Mucosa of descending colon (tissue), 3 donors: ENCODE measurements around the gene ANKRD13B. TPM values are rescaled to one million over a fixed set of nuclear protein-coding genes. Genes with fewer than 3 reads are reported as not detected.
"Not testable (repeated sequence)": the region's sequence is repeated elsewhere in the genome, so short reads cannot be mapped to it uniquely, and the experiment has no call there.

ENCODE experiments used
- ATAC-seq: fragments of 200-7000 bp; cut with Tn5 transposase; one replicate; pipeline ENCODE4 v1.9.1; 2020; ENCODE audit warnings: mild to moderate bottlenecking, moderate library complexity
- DNase-seq, 3 donors: peaks; one replicate each; pipeline ENCODE4 v3.0.0-alpha.2; 2020
- H3K36me3 ChIP-seq: fragments of 200-600 bp; one replicate; pipeline ENCODE4 v1.8.0; 2021; ENCODE audit warnings: low read depth, mild to moderate bottlenecking
- H3K4me1 ChIP-seq: fragments of 200-600 bp; one replicate; pipeline ENCODE4 v1.8.0; 2021; ENCODE audit warnings: low read depth, mild to moderate bottlenecking
- H3K4me3 ChIP-seq: fragments of 200-600 bp; one replicate; pipeline ENCODE4 v1.8.0; 2021; ENCODE audit warnings: mild to moderate bottlenecking
- H3K9me3 ChIP-seq: fragments of 200-600 bp; one replicate; pipeline ENCODE4 v1.8.0; 2021; ENCODE audit warnings: mild to moderate bottlenecking
- intact Hi-C, 2 donors: fragments of 100-400 bp; cut with DNase I in 1 of 2; cut with micrococcal nuclease in 1 of 2; formaldehyde crosslinking; loops; one replicate each; pipeline versions ENCODE4 v1.11.0 to v1.11.1; 2022; cut with DNase I, micrococcal nuclease
- total RNA-seq, 3 donors: library from RNA; stranded (reverse); fragmentation: NEBNext Ultra II Directional in 2 of 3; extraction: Animal tissue kit (Norgen Biotek cat#: 25700) in 2 of 3; gene quantifications; one replicate each; pipeline versions ENCODE4 v1.2.1 to v1.2.4, GENCODE V29; 2021 to 2023
- TF ChIP-seq, protein P1 (sequence below): fragments of 200-600 bp; IDR thresholded peaks from one replicate; pipeline ENCODE4 v1.8.0; 2022; ENCODE audit warnings: antibody characterized with exemption, mild to moderate bottlenecking
- donor health status: DM: no; HTN: no; CAD: no; lungs with moderate emphysema.
- donor health status: DM: no; HTN: no; CAD: no.
- donor health status: DM: no; HTN: yes; CAD: no.

ANKRD13B gene
- total RNA-seq, 3 donors from 2014 or later = 2.2 to 11.2 (median 3.3) TPM

DNA sequence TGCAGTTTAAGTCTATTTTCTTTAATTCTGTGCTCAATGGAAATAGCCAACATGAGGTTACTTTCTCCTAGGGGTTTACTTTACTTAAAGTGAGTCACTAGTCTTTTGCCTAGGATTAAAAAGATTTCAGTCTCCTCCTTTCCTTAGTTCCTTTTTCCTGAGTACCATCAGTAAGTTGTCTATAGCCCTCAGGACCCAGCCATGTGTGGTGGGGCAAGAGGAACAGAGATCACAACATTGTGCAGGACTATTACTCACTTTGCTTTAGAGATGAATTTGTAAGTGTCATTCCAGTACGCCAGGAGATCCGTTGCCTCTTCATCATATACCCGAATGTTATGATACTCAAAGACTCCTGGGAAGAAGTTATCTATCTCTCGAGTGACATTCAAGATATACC lies 57.5 kb downstream of the ANKRD13B start:
- peaks cover 4% of the 10 kb centered on the region for H3K36me3 ChIP-seq
- ATAC-seq (no peak), DNase-seq (no peak)
- intact Hi-C loops = no loop called here
- no peak overlapping the region for H3K4me3 ChIP-seq
- H3K9me3 ChIP-seq = no peaks in the 10 kb centered on the region
- no peaks in the 10 kb centered on the region for H3K4me1 ChIP-seq
- TF ChIP-seq, protein P1, sequence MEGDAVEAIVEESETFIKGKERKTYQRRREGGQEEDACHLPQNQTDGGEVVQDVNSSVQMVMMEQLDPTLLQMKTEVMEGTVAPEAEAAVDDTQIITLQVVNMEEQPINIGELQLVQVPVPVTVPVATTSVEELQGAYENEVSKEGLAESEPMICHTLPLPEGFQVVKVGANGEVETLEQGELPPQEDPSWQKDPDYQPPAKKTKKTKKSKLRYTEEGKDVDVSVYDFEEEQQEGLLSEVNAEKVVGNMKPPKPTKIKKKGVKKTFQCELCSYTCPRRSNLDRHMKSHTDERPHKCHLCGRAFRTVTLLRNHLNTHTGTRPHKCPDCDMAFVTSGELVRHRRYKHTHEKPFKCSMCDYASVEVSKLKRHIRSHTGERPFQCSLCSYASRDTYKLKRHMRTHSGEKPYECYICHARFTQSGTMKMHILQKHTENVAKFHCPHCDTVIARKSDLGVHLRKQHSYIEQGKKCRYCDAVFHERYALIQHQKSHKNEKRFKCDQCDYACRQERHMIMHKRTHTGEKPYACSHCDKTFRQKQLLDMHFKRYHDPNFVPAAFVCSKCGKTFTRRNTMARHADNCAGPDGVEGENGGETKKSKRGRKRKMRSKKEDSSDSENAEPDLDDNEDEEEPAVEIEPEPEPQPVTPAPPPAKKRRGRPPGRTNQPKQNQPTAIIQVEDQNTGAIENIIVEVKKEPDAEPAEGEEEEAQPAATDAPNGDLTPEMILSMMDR = no peak

DNA sequence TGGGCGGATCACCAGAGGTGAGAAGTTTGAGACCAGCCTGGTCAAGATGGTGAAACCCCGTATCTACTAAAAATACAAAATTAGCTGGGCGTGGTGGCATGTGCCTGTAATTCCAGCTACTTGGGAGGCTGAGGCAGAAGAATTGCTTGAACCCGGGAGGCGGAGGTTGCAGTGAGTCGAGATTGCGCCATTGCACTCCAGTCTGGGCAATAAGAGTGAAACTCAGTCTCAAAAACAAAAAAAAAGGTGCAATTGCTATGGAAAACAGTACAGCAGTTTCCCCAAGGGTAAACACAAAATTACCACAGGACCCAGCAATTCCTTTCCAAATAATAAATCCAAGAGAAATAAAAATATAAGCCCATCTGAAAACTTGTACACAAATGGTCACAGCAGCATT lies 59.0 kb downstream of the ANKRD13B start:
- intact Hi-C loops, H3K36me3 ChIP-seq, H3K9me3 ChIP-seq, DNase-seq, H3K4me1 ChIP-seq, ATAC-seq, H3K4me3 ChIP-seq: not testable (repeated sequence)

DNA sequence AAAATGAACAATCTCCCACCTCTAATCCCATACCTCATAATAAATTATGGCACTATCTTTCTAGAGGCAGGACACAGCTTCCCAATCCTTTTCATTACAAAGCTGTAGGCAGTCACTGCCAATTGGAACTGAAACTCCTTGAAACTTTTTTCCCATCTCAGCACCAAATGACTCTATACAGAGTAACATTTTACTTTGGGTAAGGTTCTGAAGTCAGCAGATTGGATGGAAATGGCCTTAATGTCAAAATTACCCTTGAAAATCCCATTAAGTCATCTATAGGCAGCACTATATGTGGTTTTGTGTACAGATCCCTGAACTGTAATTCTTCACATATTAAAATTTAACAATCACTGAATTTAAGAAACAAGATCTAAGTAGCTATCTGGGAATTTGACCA lies 60.0 kb downstream of the ANKRD13B start:
- ATAC-seq (no peak), DNase-seq (no peak)
- TF ChIP-seq, protein P1 = no peak
- H3K4me3 ChIP-seq = no peak overlapping the region
- intact Hi-C loops = no loop called here
- H3K9me3 ChIP-seq = no peaks in the 10 kb centered on the region
- H3K4me1 ChIP-seq = no peaks in the 10 kb centered on the region
- peaks cover 4% of the 10 kb centered on the region for H3K36me3 ChIP-seq

DNA sequence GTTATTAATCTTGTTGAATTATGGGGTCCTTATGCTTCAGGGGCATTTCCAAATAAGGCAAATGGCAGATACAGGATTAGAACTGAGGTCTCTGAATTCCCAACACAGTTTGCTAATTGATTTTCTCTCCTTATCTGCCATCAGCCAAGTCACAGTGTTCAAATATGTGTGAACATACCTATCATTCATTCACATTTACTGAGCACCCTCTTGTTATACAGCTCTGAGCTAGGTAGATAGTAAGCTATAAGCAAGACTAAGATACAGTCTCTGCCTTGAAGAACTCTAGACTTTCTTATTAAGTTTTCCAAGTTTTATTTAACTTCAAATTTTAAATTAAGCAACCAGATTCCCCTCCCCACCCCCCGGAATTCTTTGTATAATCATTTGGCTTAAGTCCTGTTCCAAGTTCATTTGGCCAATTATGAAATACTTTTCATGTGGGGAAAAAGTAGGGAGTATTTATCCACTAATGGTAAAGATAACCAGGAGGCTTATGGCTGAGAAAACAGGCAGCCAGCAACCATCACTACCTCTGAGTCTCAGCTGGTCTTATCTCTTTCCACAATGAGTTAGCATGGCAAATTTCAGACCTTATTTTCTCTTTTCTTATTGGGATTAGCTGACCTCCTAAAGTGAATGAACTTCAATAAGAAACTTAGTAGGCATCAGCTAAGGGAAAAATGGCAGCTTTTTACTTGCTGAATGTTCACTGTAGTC lies 61.2 kb downstream of the ANKRD13B start:
- no peak for DNase-seq
- TF ChIP-seq, protein P1 = no peak
- no peaks in the 10 kb centered on the region for H3K4me1 ChIP-seq
- H3K9me3 ChIP-seq = no peaks in the 10 kb centered on the region
- ATAC-seq = no peak
- no peak overlapping the region for H3K4me3 ChIP-seq
- intact Hi-C loops = no loop called here
- peaks cover 4% of the 10 kb centered on the region for H3K36me3 ChIP-seq

DNA sequence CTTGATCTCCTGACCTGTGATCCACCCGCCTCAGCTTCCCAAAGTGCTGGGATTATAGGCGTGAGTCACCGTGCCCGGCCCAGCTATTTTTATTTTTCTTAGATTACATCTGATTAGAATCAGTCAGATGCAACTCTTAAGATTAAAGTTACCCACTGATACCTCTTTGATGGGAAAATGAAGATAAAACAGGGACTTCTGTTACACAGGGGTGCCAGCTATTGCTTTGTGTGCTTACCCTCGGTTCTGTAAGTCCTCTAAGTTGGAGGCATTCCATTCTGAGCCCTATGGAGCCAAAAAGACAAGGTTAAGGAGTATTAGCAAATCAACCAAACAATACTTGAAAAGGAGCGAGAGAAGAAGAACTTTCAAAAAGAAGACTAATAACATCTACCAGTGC lies 62.4 kb downstream of the ANKRD13B start:
- H3K4me1 ChIP-seq = no peaks in the 10 kb centered on the region
- peaks cover 4% of the 10 kb centered on the region for H3K36me3 ChIP-seq
- H3K4me3 ChIP-seq = no peak overlapping the region
- TF ChIP-seq, protein P1 = no peak
- no peaks in the 10 kb centered on the region for H3K9me3 ChIP-seq
- ATAC-seq = no peak
- intact Hi-C loops = no loop called here
- no peak for DNase-seq

DNA sequence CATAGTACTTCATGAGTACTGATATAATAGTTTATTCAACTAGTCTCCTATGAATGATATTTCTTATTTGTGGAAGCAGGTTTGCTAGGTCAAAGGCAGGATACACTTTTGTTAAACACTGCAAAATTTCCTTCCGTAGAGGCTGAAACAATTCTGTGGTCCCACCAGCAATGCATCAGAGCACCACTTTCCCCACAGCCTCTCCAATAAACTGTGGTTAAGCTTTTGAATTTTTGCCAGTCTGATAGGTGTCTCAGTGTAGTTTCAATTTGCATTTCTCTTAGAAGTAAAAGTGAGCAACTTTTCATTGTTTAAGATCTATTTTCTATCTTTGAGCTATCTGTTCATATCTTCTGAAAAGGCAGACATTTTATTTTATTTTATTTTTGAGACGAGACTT lies 66.2 kb downstream of the ANKRD13B start:
- no peaks in the 10 kb centered on the region for H3K36me3 ChIP-seq
- no peak for ATAC-seq

More for the DNA sequence above, 66.2 kb downstream of the ANKRD13B start:
- DNase-seq = no peak
- TF ChIP-seq, protein P1 = no peak
- intact Hi-C loops = no loop called here
- H3K9me3 ChIP-seq = no peaks in the 10 kb centered on the region
- no peaks in the 10 kb centered on the region for H3K4me1 ChIP-seq
- no peak overlapping the region for H3K4me3 ChIP-seq
